GM06990 (cell line): Measurements from ENCODE around the gene INO80C.

Experiments used
- DNase-seq: peaks from one replicate; pipeline ENCODE4 v3.0.0-alpha.2; 2011; ENCODE audit not compliant: insufficient read length; ENCODE audit errors: extremely low read depth
- H3K27me3 ChIP-seq: replicated peaks from 2 replicates; pipeline ENCODE4 v1.6.0; 2011; ENCODE audit warnings: low read length; ENCODE audit not compliant: control insufficient read depth, insufficient read depth
- H3K36me3 ChIP-seq: 2 replicates; pipeline ENCODE4 v1.5.1; 2011; ENCODE audit warnings: low read length; ENCODE audit not compliant: control insufficient read depth, insufficient read depth
- H3K4me3 ChIP-seq: replicated peaks from 2 replicates; pipeline ENCODE4 v1.5.1; 2011; ENCODE audit warnings: low read depth, mild to moderate bottlenecking, control low read depth, low read length
- TF ChIP-seq, protein P1 (sequence below): IDR thresholded peaks from 2 replicates; pipeline ENCODE4 v1.5.1; 2011; ENCODE audit warnings: low read length, control low read depth, mild to moderate bottlenecking, inconsistent platforms; ENCODE audit not compliant: insufficient read depth, poor library complexity, severe bottlenecking

Gene INO80C

GRCh38 chr18:35477974-35478373 is 19.8 kb downstream of the INO80C start:
- Histone ChIP-seq H3K27me3 (no peaks in the 10 kb centered on the region), H3K4me3 (no peak overlapping the region), H3K36me3 (no peaks in the 10 kb centered on the region)
- TF ChIP-seq, protein P1, sequence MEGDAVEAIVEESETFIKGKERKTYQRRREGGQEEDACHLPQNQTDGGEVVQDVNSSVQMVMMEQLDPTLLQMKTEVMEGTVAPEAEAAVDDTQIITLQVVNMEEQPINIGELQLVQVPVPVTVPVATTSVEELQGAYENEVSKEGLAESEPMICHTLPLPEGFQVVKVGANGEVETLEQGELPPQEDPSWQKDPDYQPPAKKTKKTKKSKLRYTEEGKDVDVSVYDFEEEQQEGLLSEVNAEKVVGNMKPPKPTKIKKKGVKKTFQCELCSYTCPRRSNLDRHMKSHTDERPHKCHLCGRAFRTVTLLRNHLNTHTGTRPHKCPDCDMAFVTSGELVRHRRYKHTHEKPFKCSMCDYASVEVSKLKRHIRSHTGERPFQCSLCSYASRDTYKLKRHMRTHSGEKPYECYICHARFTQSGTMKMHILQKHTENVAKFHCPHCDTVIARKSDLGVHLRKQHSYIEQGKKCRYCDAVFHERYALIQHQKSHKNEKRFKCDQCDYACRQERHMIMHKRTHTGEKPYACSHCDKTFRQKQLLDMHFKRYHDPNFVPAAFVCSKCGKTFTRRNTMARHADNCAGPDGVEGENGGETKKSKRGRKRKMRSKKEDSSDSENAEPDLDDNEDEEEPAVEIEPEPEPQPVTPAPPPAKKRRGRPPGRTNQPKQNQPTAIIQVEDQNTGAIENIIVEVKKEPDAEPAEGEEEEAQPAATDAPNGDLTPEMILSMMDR = no peak
- DNase-seq = no peak

GRCh38 chr18:35477497-35477896 is 20.3 kb downstream of the INO80C start:
- Histone ChIP-seq H3K27me3 (no peaks in the 10 kb centered on the region), H3K4me3 (no peak overlapping the region), H3K36me3 (no peaks in the 10 kb centered on the region)
- no peak for DNase-seq
- TF ChIP-seq, protein P1 = no peak

GRCh38 chr18:35474884-35475283 is 22.9 kb downstream of the INO80C start:
- Histone ChIP-seq H3K4me3 (no peak overlapping the region), H3K36me3 (no peaks in the 10 kb centered on the region), H3K27me3 (no peaks in the 10 kb centered on the region)
- DNase-seq = no peak
- TF ChIP-seq, protein P1 = no peak

- TF ChIP-seq, protein P1 = no peak
- no peaks in the 10 kb centered on the region for H3K36me3 ChIP-seq
Observed at GRCh38 chr18:35473562-35473961, 24.2 kb downstream of the INO80C start.

DNA sequence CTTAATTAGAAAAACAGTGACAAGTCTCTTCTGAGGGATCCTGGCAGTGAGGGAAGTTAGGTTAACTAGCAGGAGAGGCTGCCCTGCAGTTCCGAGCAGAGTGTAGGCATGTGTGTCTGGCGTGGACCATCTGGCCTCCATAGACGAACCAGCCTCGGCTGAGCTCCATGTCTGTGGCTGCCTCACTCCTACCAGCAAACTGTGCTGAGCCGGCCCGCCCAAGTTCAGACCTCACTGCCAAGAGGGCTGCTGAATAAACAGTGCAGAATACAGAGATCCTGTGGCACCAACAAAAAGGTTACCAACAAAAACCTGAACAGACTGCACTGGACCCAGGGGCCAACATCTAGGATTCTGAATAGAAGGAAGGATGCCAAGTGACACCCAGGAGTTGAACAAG is 27.3 kb downstream of the INO80C start:
- Histone ChIP-seq H3K27me3 (no peaks in the 10 kb centered on the region), H3K36me3 (no peaks in the 10 kb centered on the region), H3K4me3 (no peak overlapping the region)
- TF ChIP-seq, protein P1 = no peak
- no peak for DNase-seq

More at GRCh38 chr18:35473562-35473961, 24.2 kb downstream of the INO80C start:
- H3K4me3 ChIP-seq = no peak overlapping the region
- no peak for DNase-seq
- no peaks in the 10 kb centered on the region for H3K27me3 ChIP-seq

- TF ChIP-seq, protein P1 = no peak
- Histone ChIP-seq H3K27me3 (no peaks in the 10 kb centered on the region), H3K4me3 (no peak overlapping the region), H3K36me3 (no peaks in the 10 kb centered on the region)
- DNase-seq = no peak
Observed at GRCh38 chr18:35469725-35470124, 28.0 kb downstream of the INO80C start.
